HUES48 (cell line): Measurements from ENCODE around the gene CNBD2.
"Not testable (repeated sequence)": the region's sequence is repeated elsewhere in the genome, so short reads cannot be mapped to it uniquely, and the experiment has no call there.

Source experiments
- H3K27ac ChIP-seq: one replicate; pipeline ENCODE4 v1.7.0; 2013; ENCODE audit warnings: low read depth, low read length, inconsistent platforms
- H3K27me3 ChIP-seq: 2 replicates; pipeline ENCODE4 v1.6.1; 2013; ENCODE audit warnings: mild to moderate bottlenecking, low read length; ENCODE audit not compliant: control insufficient read depth, insufficient read depth
- H3K36me3 ChIP-seq: 2 replicates; pipeline ENCODE4 v1.6.1; 2013; ENCODE audit warnings: low read length; ENCODE audit not compliant: control insufficient read depth, insufficient read depth
- H3K4me1 ChIP-seq: 2 replicates; pipeline ENCODE4 v1.6.1; 2013; ENCODE audit warnings: mild to moderate bottlenecking, low read length; ENCODE audit not compliant: control insufficient read depth, insufficient read depth
- H3K4me3 ChIP-seq: 2 replicates; pipeline ENCODE4 v1.5.1; 2013; ENCODE audit warnings: mild to moderate bottlenecking, low read depth, low read length
- H3K9ac ChIP-seq: 2 replicates; pipeline ENCODE4 v1.6.1; 2013; ENCODE audit warnings: mild to moderate bottlenecking, low read depth, low read length, moderate library complexity
- H3K9me3 ChIP-seq: 2 replicates; pipeline ENCODE4 v1.6.1; 2013; ENCODE audit warnings: low read length; ENCODE audit not compliant: control insufficient read depth, insufficient read depth

The CNBD2 gene

GRCh38 chr20:35967979-35968640, at the start of gene CNBD2:
Gene CNBD2, plus strand, starts transcription at chr20:35968590. Its CDS starts 173 bp downstream, at chr20:35968763.
- H3K27ac ChIP-seq, result no peak within 1 kb of the TSS
- no peaks in the 10 kb centered on the region for H3K27me3 ChIP-seq
- H3K4me3 ChIP-seq, result no peak within 1 kb of the TSS
- H3K9me3 ChIP-seq, result no peaks in the 10 kb centered on the region
- no peaks in the 10 kb centered on the region for H3K36me3 ChIP-seq
- peaks cover 8% of the 10 kb centered on the region; the same call in 1 of the 2 replicates for H3K4me1 ChIP-seq
- no peak within 1 kb of the TSS for H3K9ac ChIP-seq

DNA sequence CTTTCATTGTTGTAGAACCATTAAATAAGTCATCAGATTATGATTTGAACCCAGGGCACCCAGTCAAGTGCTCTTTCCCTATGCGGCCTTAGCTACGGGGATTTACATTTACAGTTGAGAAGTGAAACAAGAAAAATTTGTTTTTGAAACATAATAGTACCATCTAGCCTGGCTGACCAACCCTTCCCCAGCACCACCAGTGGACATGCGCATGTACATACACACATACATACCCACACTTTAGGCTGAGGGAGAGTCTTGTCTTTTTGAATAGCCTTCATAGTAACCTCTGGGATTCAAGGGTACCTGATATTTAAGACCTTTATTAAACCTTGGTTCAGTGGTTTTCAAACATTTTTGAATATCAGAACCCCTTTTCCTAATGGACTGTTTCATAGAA, 47.9 kb upstream of the CNBD2 start:
- Histone ChIP-seq H3K9me3 (no peaks in the 10 kb centered on the region), H3K4me1 (no peaks in the 10 kb centered on the region), H3K36me3 (peaks cover 52% of the 10 kb centered on the region), H3K4me3 (no peak overlapping the region), H3K27me3 (no peaks in the 10 kb centered on the region), H3K9ac (no peak overlapping the region), H3K27ac (no peak overlapping the region)

- Histone ChIP-seq H3K4me3 (no peak overlapping the region), H3K9me3 (no peaks in the 10 kb centered on the region), H3K36me3 (peaks cover 36% of the 10 kb centered on the region), H3K27me3 (no peaks in the 10 kb centered on the region), H3K9ac (no peak overlapping the region), H3K4me1 (peaks cover 8% of the 10 kb centered on the region), H3K27ac (no peak overlapping the region)
Measured at GRCh38 chr20:35929301-35929700, 39.1 kb upstream of the CNBD2 start.

GRCh38 chr20:35934050-35934449, 34.3 kb upstream of the CNBD2 start:
- Histone ChIP-seq H3K36me3 (peaks cover 27% of the 10 kb centered on the region), H3K4me1 (peaks cover 22% of the 10 kb centered on the region), H3K4me3 (no peak overlapping the region), H3K9me3 (no peaks in the 10 kb centered on the region), H3K27ac (peak overlapping the region; percentile 82), H3K9ac (no peak overlapping the region), H3K27me3 (no peaks in the 10 kb centered on the region)

- Histone ChIP-seq H3K27me3 (no peaks in the 10 kb centered on the region), H3K4me3 (no peak overlapping the region), H3K9me3 (no peaks in the 10 kb centered on the region), H3K4me1 (peaks cover 16% of the 10 kb centered on the region), H3K27ac (no peak overlapping the region), H3K9ac (no peak overlapping the region), H3K36me3 (peaks cover 48% of the 10 kb centered on the region)
Measured at GRCh38 chr20:35939264-35939663, 29.1 kb upstream of the CNBD2 start.

- Histone ChIP-seq H3K4me3 (no peak overlapping the region), H3K36me3 (peaks cover 57% of the 10 kb centered on the region), H3K4me1 (peaks cover 9% of the 10 kb centered on the region), H3K27ac (no peak overlapping the region), H3K9ac (no peak overlapping the region), H3K27me3 (no peaks in the 10 kb centered on the region), H3K9me3 (no peaks in the 10 kb centered on the region)
Measured at GRCh38 chr20:35941620-35942019, 26.8 kb upstream of the CNBD2 start.

GRCh38 chr20:35942243-35942642, 26.1 kb upstream of the CNBD2 start:
- H3K27ac ChIP-seq, result no peak overlapping the region
- H3K9ac ChIP-seq, result no peak overlapping the region

DNA sequence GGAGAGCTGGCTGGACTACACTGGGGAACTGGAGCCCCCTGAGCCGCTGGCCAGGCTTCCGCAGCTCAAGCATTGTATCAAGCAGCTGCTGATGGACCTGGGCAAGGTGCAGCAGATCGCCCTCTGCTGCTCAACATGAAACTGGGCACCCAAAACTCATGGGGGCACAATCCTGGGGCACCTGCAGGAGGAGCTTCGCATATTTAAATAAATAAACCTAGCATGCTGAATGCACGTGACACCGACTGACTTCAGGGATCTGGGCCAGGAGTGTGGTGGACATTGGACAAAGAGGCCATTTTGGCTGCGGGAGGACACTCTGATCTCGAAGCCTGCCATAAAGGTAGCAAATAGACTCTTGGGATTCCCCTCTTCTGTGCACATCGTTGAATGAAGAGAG, 20.9 kb upstream of the CNBD2 start:
- H3K27ac ChIP-seq, result no peak overlapping the region
- H3K4me1 ChIP-seq, result peaks cover 2% of the 10 kb centered on the region
- no peak overlapping the region for H3K4me3 ChIP-seq
- no peak overlapping the region for H3K9ac ChIP-seq
- H3K27me3 ChIP-seq, result no peaks in the 10 kb centered on the region
- H3K36me3 ChIP-seq, result peaks cover 33% of the 10 kb centered on the region
- no peaks in the 10 kb centered on the region for H3K9me3 ChIP-seq

More at GRCh38 chr20:35942243-35942642, 26.1 kb upstream of the CNBD2 start:
- Histone ChIP-seq H3K4me1 (peaks cover 9% of the 10 kb centered on the region), H3K9me3 (no peaks in the 10 kb centered on the region), H3K27me3 (no peaks in the 10 kb centered on the region), H3K4me3 (no peak overlapping the region), H3K36me3 (peaks cover 54% of the 10 kb centered on the region)

- H3K4me1 ChIP-seq, result peaks cover 6% of the 10 kb centered on the region
- peaks cover 32% of the 10 kb centered on the region for H3K36me3 ChIP-seq
- H3K9ac ChIP-seq, result no peak overlapping the region
- no peaks in the 10 kb centered on the region for H3K27me3 ChIP-seq
- H3K9me3 ChIP-seq, result no peaks in the 10 kb centered on the region
- no peak overlapping the region for H3K27ac ChIP-seq
- no peak overlapping the region for H3K4me3 ChIP-seq
Measured at GRCh38 chr20:35947907-35948306, 20.5 kb upstream of the CNBD2 start.

GRCh38 chr20:35950093-35950492, 18.3 kb upstream of the CNBD2 start:
- H3K36me3 ChIP-seq, result peaks cover 19% of the 10 kb centered on the region
- no peak overlapping the region for H3K9ac ChIP-seq
- no peak overlapping the region for H3K4me3 ChIP-seq
- no peaks in the 10 kb centered on the region for H3K27me3 ChIP-seq
- peaks cover 11% of the 10 kb centered on the region for H3K4me1 ChIP-seq
- H3K27ac ChIP-seq, result no peak overlapping the region
- H3K9me3 ChIP-seq, result no peaks in the 10 kb centered on the region

DNA sequence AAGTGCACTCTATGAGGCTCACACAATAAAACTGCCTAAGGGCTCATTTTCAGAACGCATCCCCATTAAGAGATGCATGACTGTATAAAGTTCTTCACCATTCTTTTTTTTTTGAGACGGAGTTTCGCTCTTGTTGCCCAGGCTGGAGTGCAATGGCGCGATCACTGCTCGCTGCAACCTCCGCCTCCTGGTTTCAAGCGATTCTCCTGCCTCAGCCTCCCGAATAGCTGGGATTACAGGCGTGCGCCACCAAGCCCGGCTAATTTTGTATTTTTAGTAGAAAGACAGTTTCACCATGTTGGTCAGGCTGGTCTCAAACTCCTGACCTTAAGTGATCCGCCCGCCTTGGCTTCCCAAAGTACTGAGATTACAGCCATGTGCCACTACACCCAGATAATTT, 16.3 kb upstream of the CNBD2 start:
- Histone ChIP-seq H3K4me3 (peak overlapping the region; percentile 98; the same call in 1 of the 2 replicates), H3K36me3 (peaks cover 12% of the 10 kb centered on the region), H3K4me1 (peaks cover 15% of the 10 kb centered on the region)
- not testable (repeated sequence) for H3K27me3 ChIP-seq, H3K9ac ChIP-seq, H3K27ac ChIP-seq, H3K9me3 ChIP-seq
